GM12878 (cell line): ENCODE measurements around the gene RERE. TPM values are rescaled to one million over a fixed set of nuclear protein-coding genes. Genes with fewer than 3 reads are reported as not detected.

Experiments used
- ATAC-seq: fragments of 200-7000 bp; cut with Tn5 transposase; 3 replicates; pipeline ENCODE4 v1.9.1; 2020; ENCODE audit warnings: mild to moderate bottlenecking, moderate library complexity
- BruUV-seq: library from RNA; stranded (reverse); fragments of 400-500 nt; replicated peaks from 2 replicates; lab custom pipeline; 2021; lab: Mats Ljungman, UMichigan
- CTCF ChIA-PET: fragments of 300-600 bp; sonication (Branson Sonifier 250); formaldehyde crosslinking; extraction: SDS; loops from one replicate; lab custom pipeline; 2021; ENCODE audit warnings: inconsistent platforms; lab: Yijun Ruan, JAX
- POLR2A ChIA-PET: fragments of 350-600 bp; formaldehyde crosslinking; extraction: SDS; loops from one replicate; lab custom pipeline; 2021; ENCODE audit warnings: inconsistent platforms; lab: Charles Lee
- RAD21 ChIA-PET: fragments of 300-600 bp; sonication (Branson Sonifier 250); formaldehyde crosslinking; loops from one replicate; lab custom pipeline; 2023; ENCODE audit warnings: antibody characterized with exemption; ENCODE audit not compliant: unreplicated experiment; lab: Charles Lee
- SMC1A ChIA-PET: fragments of 300-600 bp; sonication (Branson Sonifier 250); formaldehyde crosslinking; loops from one replicate; lab custom pipeline; 2023; ENCODE audit not compliant: unreplicated experiment, uncharacterized antibody; lab: Charles Lee
- DNase-seq: peaks from one replicate; pipeline ENCODE4 v3.0.0-alpha.2; 2011; ENCODE audit warnings: low read depth, low spot score
- FAIRE-seq: peaks from 3 replicates; lab custom pipeline; 2011; peaks lifted over from hg19 to GRCh38; lab: Jason Lieb, UNC
- H2AFZ ChIP-seq: 2 replicates; pipeline ENCODE4 v1.6.0; 2011; ENCODE audit warnings: low read depth, low read length, control low read depth; ENCODE audit not compliant: control insufficient read depth
- H3K27ac ChIP-seq: 2 replicates; pipeline ENCODE4 v1.5.1; 2011; ENCODE audit warnings: control low read depth; ENCODE audit not compliant: control insufficient read depth, insufficient read depth
- H3K27me3 ChIP-seq, 2 experiments: replicated peaks in 1 of 2; 2 replicates each; pipeline versions ENCODE4 v1.6.0 to v1.6.1; 2011; ENCODE audit warnings: low read length in 1 of 2; ENCODE audit not compliant: control insufficient read depth in 2 of 2, insufficient read depth in 2 of 2
- H3K36me3 ChIP-seq, 2 experiments: 2 replicates each; pipeline ENCODE4 v1.5.1; 2011; ENCODE audit warnings: low read length in 1 of 2; ENCODE audit not compliant: control insufficient read depth in 2 of 2, insufficient read depth in 2 of 2
- H3K4me1 ChIP-seq: 2 replicates; pipeline ENCODE4 v1.6.1; 2011; ENCODE audit warnings: mild to moderate bottlenecking, low read length, moderate library complexity, mixed read lengths; ENCODE audit not compliant: control insufficient read depth, insufficient read depth
- H3K4me2 ChIP-seq: 2 replicates; pipeline ENCODE4 v1.6.0; 2011; ENCODE audit warnings: control low read depth; ENCODE audit not compliant: control insufficient read depth, insufficient read depth
- H3K4me3 ChIP-seq: fragments of 200-600 bp; sonication (generic); 2 replicates; pipeline ENCODE4 v1.5.1; 2016
- H3K79me2 ChIP-seq: 2 replicates; pipeline ENCODE4 v1.6.0; 2011; ENCODE audit warnings: low read length; ENCODE audit not compliant: control insufficient read depth, insufficient read depth
- H3K9ac ChIP-seq: 2 replicates; pipeline ENCODE4 v1.8.0; 2011; ENCODE audit warnings: low read length, control low read depth, mixed read lengths; ENCODE audit not compliant: control insufficient read depth, insufficient read depth
- H3K9me3 ChIP-seq: replicated peaks from 3 replicates; pipeline ENCODE4 v1.5.1; 2011; ENCODE audit warnings: mild to moderate bottlenecking, low read length; ENCODE audit not compliant: control insufficient read depth, insufficient read depth
- H4K20me1 ChIP-seq: 2 replicates; pipeline ENCODE4 v1.6.0; 2011; ENCODE audit not compliant: control insufficient read depth, insufficient read depth
- CBX5 ChIP-seq: sonication (generic); IDR thresholded peaks from 2 replicates; pipeline ENCODE4 v1.6.1; 2016; ENCODE audit warnings: low read depth, moderate library complexity, mild to moderate bottlenecking, inconsistent platforms
- CHD1 ChIP-seq: IDR thresholded peaks from 2 replicates; pipeline ENCODE4 v1.6.1; 2012; ENCODE audit warnings: low read depth, low read length, improper control_type of control experiment
- CHD4 ChIP-seq: fragments of 200-600 bp; sonication (generic); IDR thresholded peaks from 2 replicates; pipeline ENCODE4 v1.6.1; 2016; ENCODE audit warnings: mild to moderate bottlenecking
- HSF1 ChIP-seq: fragments of 150-350 bp; IDR thresholded peaks from 2 replicates; pipeline ENCODE4 v1.6.1; 2014; ENCODE audit warnings: mild to moderate bottlenecking, low read depth, low read length
- IRF5 ChIP-seq: fragments of 450-650 bp; IDR thresholded peaks from 2 replicates; pipeline ENCODE4 v1.6.1; 2017; ENCODE audit warnings: borderline replicate concordance
- MTA3 ChIP-seq: IDR thresholded peaks from 2 replicates; pipeline ENCODE4 v1.6.1; 2012; ENCODE audit warnings: low read length, inconsistent platforms, borderline replicate concordance
- NR2C2 ChIP-seq: IDR thresholded peaks from 2 replicates; pipeline ENCODE4 v1.6.1; 2011; ENCODE audit warnings: borderline replicate concordance, low read depth; ENCODE audit not compliant: control insufficient read depth, insufficient read length
- POLR2AphosphoS2 ChIP-seq: IDR thresholded peaks from 2 replicates; pipeline ENCODE4 v1.6.1; 2011; ENCODE audit warnings: low read depth, mild to moderate bottlenecking, low read length, improper control_type of control experiment, moderate library complexity
- PRDM15 ChIP-seq: fragments of 450-650 bp; formaldehyde crosslinking; IDR thresholded peaks from 2 replicates; pipeline ENCODE4 v1.4.0; 2020; ENCODE audit warnings: mild to moderate bottlenecking, moderate library complexity
- RELB ChIP-seq: fragments of 450-650 bp; IDR thresholded peaks from 2 replicates; pipeline ENCODE4 v1.6.1; 2017; ENCODE audit warnings: low read depth, mild to moderate bottlenecking, moderate library complexity
- SMARCA5 ChIP-seq: fragments of 450-650 bp; IDR thresholded peaks from 2 replicates; pipeline ENCODE4 v1.6.1; 2017; ENCODE audit warnings: mild to moderate bottlenecking
- ZNF622 ChIP-seq: fragments of 450-650 bp; IDR thresholded peaks from 2 replicates; pipeline ENCODE4 v1.6.1; 2017; ENCODE audit warnings: mild to moderate bottlenecking, inconsistent platforms
- ZSCAN29 ChIP-seq: fragments of 450-650 bp; IDR thresholded peaks from 2 replicates; pipeline ENCODE4 v1.6.1; 2017; ENCODE audit warnings: mild to moderate bottlenecking, moderate library complexity
- WGBS: methylation state at CpG from one replicate; pipeline ENCODE4 v1.1.6; 2016; ENCODE audit warnings: low lambda C conversion rate; ENCODE audit not compliant: insufficient replicate concordance, insufficient coverage; ENCODE audit errors: missing lambda C conversion rate; 5-methylcytosine and 5-hydroxymethylcytosine counted together
- in situ Hi-C: fragments of 300-500 bp; cut with MboI; formaldehyde crosslinking; loops from 9 replicates; pipeline ENCODE4 v1.14.3; 2018; ENCODE audit warnings: mixed read lengths
- intact Hi-C: fragments of 100-400 bp; cut with micrococcal nuclease; formaldehyde crosslinking; loops from one replicate; pipeline ENCODE4 v1.14.2; 2022; ENCODE audit not compliant: unreplicated experiment
- polyA plus RNA-seq, 11 experiments: library from polyadenylated mRNA; depleted of rRNA in 4 of 11; unstranded in 6 of 11; stranded (reverse) in 5 of 11; fragments of >200 nt; fragmentation: Nextera tagmentation in 4 of 11; fragmentation: Illumina TruSeq in 1 of 11; extraction: Ambion mirVana in 4 of 11; extraction: Trizol in 1 of 11; gene quantifications; 1 replicate in 1 of 11; 2 replicates in 10 of 11; pipeline versions ENCODE4 v1.2.1 to v1.2.3, GENCODE V29; 2011 to 2016; ENCODE audit warnings: inconsistent platforms in 2 of 11, missing spikeins in 2 of 11, low read depth in 1 of 11
- total RNA-seq, 4 experiments: library from RNA; depleted of rRNA in 3 of 4; stranded (reverse); fragments of >200 nt in 3 of 4; fragmentation: Illumina TruSeq in 1 of 4; extraction: Trizol in 1 of 4; gene quantifications; 2 replicates each; pipeline versions ENCODE4 v1.2.1 to v1.2.3, GENCODE V29; 2013 to 2021

Gene RERE
- total and polyA plus RNA-seq, 10 of the 15 experiments (the other 5 are each of a cell fraction or from before 2014, with no cell fraction given): 5.2 to 60.5 (median 20.2) TPM

GRCh38 chr1:8691662-8692061, 125.8 kb downstream of the RERE start (continued):
- no peak for TF ChIP-seq PRDM15 (CRISPR knock-in tag)
- TF ChIP-seq SMARCA5: no peak
- no peak for TF ChIP-seq RELB
- no peak for TF ChIP-seq CBX5

GRCh38 chr1:8690253-8690525, 127.3 kb downstream of the RERE start:
- H3K9ac ChIP-seq: no peak overlapping the region
- CTCF ChIA-PET: interaction anchor here (1.0 to 9.0 kb wide), 8 partner anchors 9 to 184 kb away, joined by 3 to 89 read pairs (median 5); no protein-coding TSS in a partner anchor
- H3K79me2 ChIP-seq: peaks cover 67% of the 10 kb centered on the region
- ATAC-seq: 0 out of 3 replicates have a peak, but pooled peaks have one; percentile 29
- no peak for FAIRE-seq
- no peak for DNase-seq
- no peaks in the 10 kb centered on the region for H3K36me3 ChIP-seq
- 0 out of 2 replicates have a peak overlapping the region, but pooled peaks have one; percentile 20 for H3K27ac ChIP-seq
- BruUV-seq: no TSS peak
- peaks cover 23% of the 10 kb centered on the region for H3K4me1 ChIP-seq
- no peak overlapping the region for H3K4me3 ChIP-seq
- in situ Hi-C loops: no loop called here
- H3K4me2 ChIP-seq: peak overlapping the region; percentile 0; the same call in 1 of the 2 replicates
- no peaks in the 10 kb centered on the region for H3K27me3 ChIP-seq
- peaks cover 2% of the 10 kb centered on the region; the same call in 1 of the 3 replicates for H3K9me3 ChIP-seq
- POLR2A ChIA-PET: interaction anchor here (0.7 to 2.5 kb wide), 6 partner anchors 10 to 159 kb away, joined by 3 to 17 read pairs (median 4); no protein-coding TSS in a partner anchor
- H2AFZ ChIP-seq: no peak overlapping the region
- WGBS: 96% methylated on average over 4 of the region's 4 CpGs
- SMC1A ChIA-PET: interaction anchor here (0.9 to 12.1 kb wide), 15 partner anchors 9 to 164 kb away, joined by 3 to 154 read pairs (median 5); no protein-coding TSS in a partner anchor
- RAD21 ChIA-PET: interaction anchor here (0.7 to 3.0 kb wide), 9 partner anchors 8 to 386 kb away, joined by 3 to 27 read pairs (median 3); no protein-coding TSS in a partner anchor
- TF ChIP-seq ZSCAN29 (no peak), MTA3 (no peak), IRF5 (no peak), CHD4 (no peak), CHD1 (no peak), NR2C2 (no peak), POLR2AphosphoS2 (no peak), HSF1 (no peak), ZNF622 (no peak)
- no peaks in the 10 kb centered on the region for H4K20me1 ChIP-seq
- intact Hi-C loops: no loop called here
